KG1 (cell line): ENCODE results near the gene GFOD1.
"Not testable (repeated sequence)": the region's sequence is repeated elsewhere in the genome, so short reads cannot be mapped to it uniquely, and the experiment has no call there.

Experiments used
- DNase-seq: peaks from one replicate; lab custom pipeline; 2025; lab: John Stamatoyannopoulos, UW

GFOD1 gene

DNA sequence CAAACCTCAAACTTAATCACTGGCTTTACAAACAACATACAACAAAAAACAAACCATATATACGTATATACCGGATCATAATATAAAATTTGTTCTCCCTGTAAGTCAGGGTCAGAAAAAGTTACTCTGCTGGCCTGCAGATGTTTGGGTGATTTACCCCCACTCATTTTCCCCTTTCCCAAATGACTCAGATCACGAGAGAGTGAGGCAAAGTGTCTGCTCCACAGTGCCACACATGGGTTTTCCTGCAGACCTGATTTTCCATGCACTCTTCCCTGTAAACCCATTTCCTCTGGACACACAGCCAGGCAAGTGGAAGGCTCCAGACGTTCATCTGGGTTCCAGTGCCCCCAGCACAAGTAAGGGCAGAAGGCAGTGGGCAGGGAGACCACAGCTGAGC lies 23.5 kb downstream of the GFOD1 start:
- no peak for DNase-seq

DNA sequence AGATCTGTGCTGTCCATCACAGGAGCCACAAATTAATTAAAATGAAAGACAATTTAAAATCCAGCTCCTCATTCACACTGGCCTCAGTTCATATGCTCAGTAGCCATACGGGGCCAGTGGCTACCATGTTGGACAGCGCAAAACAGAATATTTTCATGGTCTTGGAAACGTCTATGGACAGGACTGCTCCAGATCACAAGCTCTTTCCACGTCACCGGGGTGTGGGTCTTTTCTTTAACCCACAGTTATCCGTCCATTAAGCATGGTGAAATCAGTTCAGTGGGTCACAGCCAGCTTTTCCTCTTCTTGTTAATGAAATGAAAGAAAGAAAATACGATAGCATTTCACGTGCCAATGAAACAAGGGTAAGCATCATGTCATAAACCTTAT lies 24.1 kb downstream of the GFOD1 start:
- DNase-seq, result no peak

DNA sequence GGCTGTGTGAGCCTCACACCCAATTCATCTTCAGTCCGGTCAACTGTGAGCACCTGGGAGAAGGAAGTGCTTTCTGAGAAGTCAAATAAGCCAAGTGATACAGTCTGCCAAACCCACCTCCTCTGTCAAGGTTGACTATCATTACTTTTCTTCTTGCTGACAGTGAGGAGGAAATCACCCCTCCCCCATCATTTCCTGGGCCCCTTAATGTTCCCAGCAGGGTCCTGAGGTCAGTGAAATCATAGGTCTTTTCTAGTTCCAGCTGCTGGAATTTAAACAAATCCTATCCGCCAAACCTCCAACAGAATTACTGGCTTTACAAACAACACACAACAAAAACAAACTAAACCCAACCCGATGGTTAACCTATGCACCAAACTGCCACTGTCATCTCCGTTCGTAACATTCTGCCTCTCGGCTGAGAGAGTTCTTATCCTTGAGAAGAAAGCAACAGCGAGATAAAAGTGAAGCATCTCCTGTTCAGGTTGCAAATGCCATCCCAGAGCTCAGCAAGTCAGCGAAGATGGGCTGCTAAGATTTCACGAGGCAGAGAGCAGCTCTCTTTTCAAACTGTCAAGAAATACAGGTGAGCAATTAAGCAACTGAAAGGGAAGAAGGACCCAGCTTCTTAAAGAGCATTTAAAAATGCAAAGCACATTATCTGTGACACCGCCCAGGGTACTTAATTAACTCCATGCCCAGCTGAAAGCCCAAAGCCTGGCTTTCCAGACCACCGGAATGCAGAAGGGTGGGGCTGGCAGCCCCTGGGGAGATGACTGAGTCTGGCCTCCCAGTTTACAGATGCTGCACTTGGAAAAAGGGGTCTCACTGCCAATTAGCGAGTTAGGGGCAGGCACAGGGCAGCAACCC lies 24.7 kb downstream of the GFOD1 start:
- DNase-seq, result no peak

DNA sequence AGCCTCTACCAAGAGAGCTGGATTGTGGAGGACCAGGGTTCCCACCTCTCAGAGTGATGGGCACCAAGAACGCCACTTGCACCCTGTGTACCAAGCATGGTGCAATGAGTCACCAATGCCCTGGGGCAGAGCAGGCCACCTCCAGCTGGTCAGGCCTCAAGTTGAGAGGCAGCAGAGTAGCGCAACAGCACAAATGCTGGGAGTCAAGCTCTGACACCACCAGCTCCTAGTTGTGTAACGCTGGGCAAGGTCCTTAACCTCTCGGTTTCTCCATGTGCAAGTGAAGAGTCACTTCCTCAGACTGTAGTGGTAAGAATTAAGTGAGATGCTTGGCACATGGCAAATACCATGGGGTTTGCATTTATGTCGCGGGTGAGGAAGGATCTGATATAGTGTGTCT lies 25.6 kb downstream of the GFOD1 start:
- DNase-seq, result no peak

DNA sequence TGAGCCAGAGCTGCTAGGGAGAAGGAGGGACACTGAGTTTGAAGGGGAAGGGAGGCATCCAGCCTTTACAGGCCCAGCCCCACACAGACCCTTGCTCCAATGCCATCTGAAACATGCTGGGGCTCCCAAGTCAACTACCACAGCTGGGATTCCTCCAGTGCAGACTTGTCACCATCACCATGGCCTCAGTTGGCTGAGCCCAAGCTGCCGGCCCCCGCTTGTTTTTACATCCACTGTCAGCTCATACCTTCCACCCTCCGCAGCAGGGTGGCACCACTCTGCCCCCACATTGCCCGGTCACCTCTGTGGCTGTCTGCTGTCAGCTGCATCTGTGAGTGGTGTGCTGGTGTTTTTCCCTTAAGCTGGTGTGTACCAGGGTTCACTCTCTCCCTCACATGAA lies 26.1 kb downstream of the GFOD1 start:
- no peak for DNase-seq

DNA sequence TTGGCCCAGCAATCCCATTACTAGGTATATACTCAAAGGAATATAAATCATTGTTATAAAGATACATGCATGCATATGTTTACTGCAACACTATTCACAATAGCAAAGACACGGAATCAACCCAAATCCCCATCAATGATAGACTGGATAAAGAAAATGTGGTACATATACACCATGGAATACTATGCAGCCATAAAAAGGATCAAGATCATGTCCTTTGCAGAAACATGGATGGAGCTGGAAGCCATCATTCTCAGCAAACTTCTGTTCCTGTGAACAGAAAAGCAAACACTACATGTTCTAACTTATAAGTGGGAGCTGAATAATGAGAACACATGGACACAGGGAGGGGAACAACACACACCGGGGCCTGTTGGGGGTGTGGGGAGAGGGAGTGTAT lies 27.1 kb downstream of the GFOD1 start:
- not testable (repeated sequence) for DNase-seq

DNA sequence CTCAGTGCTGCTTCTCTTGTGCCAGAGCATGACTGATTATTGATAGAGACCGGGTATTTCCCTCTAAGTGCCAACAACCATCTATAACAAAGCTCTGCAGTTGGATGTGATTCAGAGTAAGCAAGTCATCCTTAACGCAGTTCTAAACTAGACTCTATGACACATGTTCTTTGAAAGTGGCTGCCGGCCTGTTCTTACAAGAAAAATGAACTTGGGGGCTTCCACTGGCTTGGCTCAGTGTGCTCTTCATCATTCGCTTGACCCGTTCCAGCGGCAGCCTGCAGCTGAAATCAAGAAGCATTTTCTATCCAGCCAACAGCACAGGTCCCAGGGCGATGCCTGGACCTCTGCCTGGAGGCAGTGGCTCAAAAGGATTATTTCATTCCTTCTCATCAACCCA lies 29.8 kb downstream of the GFOD1 start:
- DNase-seq, result no peak

DNA sequence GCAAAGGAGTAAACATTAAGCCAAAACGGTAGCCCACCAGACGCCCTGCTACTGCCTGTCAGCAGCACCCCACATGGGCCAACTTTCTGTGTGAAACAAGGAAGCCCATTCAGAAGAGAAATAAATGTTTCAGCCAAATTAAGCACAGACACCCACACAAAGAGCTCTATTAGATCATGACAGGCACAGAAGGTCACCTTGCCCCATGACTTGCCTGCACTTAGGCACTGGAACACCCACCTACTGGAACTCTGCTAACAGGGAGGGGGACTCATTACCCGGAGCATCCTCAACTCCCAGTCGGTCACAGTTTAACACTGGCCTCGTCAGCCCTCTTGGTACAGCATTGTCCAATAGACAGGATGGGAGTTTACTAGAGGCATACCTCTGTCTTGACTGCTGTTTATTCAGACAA lies 31.8 kb downstream of the GFOD1 start:
- DNase-seq, result no peak

DNA sequence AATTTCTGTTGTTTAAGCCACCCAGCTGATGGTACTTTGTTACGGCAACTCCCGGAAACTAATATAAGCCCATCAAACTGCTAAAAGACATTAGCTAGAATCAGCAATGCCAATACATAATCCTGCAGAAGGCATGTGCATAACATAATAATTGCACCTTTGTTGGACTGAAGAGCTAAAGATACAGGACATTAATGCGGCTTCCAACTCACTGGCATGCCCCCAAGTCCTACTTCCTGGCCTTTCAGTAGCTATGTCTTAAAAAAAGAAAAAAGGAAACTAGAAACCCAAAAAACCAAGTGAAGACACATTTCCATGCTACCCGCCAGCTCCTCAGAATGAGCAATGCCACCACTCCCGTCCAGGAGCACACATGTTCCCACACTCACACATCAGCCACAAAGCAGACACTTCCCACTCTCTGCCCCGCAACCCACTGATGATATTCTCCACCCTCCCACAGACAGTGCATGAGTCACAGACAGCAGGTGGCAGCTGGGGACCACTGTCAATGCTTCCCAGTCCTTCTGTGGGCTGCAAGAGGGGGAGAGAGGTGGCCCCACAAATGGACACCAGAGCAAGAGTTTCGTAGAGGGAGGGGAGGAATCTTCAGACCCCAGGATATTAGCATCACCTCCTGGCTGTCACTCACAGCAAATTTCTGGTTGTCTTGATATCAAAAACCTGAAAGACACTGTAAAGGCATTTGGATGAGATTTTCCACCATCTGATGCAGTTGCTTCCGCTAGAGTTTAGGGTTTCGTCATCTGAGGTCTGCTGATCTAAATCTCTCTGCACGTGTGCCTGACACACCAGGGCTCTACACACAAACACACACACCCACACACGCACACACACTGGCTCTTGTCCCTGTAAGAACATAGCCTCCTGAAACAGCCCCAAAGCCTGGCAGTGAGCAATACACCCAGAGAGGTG lies 32.8 kb downstream of the GFOD1 start:
- peak; percentile 29 for DNase-seq

DNA sequence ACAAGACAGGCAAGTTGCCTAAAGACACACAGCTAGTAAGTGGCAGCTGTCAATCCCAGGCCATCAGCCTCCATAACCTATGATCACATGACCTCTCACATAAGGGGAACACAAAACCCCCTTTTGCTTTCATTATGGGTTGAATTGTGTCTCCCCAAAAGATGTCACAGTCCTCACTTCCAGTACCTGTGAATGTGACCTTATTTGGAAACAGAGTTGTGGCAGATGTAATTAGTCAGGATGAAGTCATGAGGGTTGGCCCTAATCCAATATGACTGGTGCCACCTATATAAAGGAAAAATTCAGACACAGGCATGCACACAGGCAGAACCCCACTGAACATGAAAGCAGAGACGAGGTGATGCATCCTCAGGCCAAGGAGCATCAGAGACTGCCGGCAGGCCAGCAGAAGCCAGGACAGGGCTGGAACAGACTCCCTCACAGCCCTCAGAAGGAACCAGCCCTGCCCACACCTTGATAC lies 33.6 kb downstream of the GFOD1 start:
- no peak for DNase-seq

DNA sequence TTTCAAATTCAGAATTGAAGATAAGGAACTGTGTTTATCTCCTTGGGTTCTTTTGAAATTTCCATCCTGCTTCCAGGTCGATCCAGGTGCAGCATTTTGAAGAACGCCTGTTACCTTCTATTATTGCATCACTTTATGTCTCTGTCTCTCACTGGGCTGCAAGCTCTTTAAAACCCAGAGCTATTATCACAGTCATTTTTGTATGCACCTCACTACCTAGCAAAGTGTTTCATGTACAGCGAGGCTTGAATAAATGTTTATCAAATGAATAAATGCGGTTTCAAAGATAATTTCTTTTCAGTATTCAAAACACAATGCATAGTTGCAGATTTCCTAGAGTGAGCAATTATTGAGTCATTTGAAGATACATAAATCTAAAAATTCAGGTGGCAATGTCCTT lies 34.2 kb downstream of the GFOD1 start:
- no peak for DNase-seq

DNA sequence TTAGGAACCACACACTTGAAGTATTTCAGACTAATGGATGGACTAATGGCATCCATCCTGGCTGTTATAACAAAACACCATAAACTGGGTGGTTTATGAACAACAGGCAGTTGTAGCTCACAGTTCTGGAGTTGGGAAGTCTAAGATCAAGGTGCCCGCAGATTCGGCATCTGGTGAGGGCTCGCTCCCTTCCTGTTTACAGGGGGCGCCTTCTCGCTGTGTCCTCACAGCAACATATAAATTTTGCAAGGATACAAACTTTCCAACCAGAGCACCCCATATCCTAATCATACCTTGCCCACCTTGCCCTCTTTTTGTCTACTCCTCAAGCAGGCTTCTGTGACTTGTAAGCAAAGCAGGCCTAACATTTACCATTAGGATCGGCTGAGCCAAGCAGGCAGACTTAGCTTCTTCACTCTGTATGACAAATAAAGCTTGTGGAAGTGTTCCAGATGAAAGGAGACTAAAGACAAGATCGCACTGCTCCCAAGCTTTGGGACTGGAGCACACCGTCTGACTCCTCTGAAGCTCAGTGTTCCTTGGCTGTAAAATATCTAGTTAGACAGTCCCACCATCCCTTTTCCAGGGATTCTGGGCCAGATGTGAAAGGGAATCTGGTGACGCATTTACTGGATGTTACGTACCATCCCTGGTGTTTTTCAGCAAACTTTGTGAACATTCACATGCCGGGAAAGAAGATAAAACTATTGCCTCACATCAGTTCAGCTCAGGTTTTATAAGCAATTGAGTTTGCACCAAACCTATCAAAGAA lies 34.9 kb downstream of the GFOD1 start:
- no peak for DNase-seq

DNA sequence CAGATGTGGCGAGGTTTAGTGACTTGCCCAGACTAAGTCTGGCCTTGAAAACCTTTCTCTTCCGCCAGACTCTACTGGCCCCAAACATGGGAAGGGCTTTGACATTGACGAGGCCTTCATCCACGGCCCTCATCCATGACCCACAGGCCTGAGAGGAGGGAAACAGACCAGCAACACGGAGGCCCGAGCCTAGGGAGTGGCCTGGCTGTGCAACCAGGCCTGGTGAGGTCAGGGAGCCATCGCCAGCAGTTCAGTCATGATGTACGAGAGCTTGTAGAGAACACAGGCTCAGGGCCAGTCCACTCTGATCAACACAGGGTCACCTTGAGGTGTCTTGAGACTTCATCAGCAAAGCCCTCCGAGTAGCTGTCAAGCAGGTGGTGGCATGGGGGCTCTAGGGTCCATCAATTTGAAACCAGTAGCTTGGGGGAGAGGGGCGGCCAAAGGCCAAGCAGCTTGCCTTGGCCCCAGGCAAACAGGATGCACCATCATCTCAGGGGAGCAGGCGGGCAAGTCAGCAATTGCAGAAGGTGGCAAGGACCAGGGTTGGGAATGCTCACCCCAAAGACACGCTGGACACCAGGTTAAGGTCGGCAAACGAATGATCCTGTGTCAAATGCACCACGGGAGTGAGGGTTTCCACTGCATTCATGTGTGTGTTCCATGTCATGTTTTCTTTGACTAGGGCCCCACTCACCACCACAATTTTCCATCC lies 36.1 kb downstream of the GFOD1 start:
- DNase-seq, result no peak

DNA sequence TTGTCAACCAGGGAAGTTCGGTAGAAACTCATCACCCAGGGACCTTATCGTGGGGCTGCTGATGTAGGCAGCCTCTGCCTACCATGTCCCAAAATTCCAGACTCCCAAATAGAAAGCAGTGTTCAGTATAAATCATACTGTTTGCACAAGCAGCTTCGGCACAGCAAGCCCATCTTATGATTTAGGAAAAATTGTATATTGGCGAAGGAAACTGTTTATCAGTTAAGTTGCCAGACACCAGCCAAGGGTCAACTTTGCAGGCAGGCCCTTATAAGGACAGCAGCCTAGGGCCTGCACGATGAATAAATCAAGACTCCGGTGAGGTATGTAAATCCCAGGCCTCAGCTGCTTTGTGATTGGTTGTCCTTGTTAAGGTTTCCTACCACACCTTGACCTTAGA lies 36.8 kb downstream of the GFOD1 start:
- no peak for DNase-seq

DNA sequence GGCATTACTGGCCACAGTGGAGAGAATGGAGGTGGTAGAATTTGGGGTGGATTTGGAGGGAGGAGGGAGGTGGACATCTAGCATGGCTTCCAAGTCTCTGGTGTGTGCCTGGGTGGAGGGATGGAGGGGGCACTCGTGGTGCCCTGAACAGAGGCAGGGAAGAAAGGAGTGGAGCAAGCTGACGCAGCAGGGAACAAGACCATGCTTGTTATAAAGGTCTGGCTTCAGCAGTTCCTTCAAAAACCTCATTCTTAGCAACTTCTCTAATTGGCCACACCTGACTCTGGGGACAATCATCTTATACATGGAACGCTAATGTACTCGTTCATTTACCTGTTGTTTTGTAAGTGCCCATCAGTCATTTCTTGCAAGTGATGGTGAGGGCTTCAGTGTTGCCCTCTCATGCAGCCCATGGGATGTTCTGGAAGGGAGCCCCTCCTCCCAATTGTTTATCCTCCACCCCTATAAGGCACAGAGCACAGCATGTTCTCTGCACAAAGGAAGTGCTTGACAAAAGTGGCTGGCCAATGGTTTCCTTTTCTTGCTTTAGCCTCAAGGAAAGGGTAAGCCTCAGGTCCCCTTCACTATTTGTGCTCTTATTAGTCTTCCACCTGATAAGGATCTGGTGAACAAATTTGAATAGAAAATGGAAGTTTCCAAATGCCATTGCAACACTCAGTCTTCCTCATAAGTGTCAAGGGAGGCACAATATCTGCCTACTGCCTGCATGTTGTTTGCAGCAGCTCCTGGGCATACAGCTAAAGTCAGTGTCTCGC lies 39.3 kb downstream of the GFOD1 start:
- DNase-seq, result peak; percentile 39

DNA sequence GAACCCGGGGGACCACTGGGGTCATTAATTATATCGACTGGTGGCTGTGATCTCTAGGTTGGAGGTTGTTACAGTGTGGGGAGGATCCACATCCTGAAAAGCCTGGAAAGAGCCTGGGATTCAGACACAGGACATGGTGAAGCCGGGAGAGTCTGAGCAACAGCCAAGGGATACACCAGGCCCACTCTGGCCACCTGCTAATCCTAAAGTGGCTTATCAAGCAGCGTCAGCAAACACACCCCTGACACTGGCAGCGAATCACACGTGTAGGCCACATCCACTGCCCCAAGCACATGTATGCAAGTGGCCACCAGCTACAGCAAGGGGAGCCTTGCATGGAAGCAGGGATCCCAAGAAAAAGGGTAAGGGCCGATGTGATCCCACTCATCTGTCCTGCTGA lies 41.0 kb downstream of the GFOD1 start:
- no peak for DNase-seq

DNA sequence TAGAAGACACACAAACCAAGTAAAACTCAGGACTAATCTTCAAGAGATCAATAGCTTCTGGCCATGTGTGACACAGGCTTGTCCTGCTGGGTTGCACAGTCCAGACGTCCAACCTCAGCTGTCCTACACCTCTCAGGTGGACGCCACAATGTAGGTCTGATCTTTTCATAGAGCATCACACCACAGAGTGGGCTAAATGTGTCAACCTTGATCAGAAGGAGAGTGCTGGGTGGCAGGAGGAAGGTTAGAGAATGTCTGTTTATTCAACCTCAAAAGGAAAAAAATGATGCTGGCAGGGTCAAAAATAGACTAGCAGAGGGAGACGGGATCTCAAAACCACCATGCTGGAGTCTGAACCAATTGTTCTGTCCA lies 41.7 kb downstream of the GFOD1 start:
- no peak for DNase-seq

DNA sequence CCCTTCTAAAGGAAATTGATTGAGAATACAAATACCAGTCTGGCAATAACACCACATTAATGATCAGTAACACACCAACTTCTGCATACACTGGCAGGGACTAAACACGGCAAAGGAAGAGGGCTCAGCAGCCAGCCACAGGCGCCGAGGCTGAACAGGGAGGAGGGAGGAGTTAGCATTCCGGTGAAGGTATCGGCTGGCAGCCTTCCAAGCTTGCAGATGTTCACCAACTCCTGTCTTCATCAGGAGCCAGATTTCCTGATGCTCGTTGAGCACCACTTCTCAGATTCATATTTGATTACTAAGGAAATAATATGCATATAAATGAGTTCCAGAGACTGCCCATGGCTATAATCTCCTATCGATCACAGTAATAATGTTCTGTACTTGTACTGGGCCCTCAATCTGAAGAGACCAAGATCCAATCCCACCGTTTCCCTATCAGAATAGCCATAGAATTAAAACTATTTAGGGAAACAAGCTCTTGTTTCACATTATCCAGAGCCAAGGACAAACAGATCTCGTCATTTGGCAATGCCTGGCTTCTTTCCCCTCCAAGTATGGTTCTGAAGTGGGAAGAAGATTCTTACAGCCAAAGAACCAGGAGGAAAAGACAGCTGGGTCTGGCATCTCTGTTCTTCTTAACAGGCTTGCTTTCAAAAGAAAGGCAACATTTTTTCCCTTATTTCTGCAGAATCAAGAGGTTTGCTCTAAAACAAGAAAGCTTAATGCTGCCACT lies 42.2 kb downstream of the GFOD1 start:
- DNase-seq, result peak; percentile 26

DNA sequence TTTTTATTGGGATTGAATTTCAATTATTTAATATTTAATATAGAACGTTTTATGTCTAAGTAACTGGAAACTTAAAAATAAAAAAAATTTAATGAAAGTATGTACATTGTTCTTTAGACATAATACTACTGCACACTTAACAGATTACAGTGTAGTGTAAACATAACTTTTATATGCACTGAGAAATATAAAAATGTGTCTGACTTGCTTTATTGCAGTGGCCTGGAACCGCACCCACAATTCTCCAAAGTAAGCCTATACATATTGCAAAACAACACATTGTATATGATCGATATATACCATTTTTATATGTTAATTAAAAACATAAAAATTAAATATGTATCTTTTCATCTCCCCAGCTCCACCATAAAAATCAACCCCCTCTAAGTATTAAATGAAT lies 42.8 kb downstream of the GFOD1 start:
- DNase-seq, result no peak

DNA sequence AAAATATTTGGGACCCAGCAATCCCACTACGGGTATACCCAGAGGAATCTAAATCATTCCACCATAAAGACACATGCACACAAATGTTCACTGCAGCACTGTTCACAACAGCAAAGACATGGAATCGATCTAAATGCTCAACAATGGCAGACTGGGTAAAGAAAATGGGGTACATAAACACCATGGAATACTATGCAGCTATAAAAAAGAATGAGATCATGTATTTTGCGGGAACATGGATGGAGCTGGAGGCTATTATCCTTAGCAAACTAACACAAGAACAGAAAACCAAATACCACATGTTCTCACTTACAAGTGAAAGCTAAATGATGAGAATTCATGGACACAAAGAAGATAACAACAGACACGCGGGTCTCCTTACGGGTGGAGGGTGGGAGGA lies 43.4 kb downstream of the GFOD1 start:
- DNase-seq, result not testable (repeated sequence)
